Hepatocyte (in vitro differentiated cells): ENCODE measurements around the gene LRRC4C. TPM values are rescaled to one million over a fixed set of nuclear protein-coding genes. Genes with fewer than 3 reads are reported as not detected.

Experiments used
- DNase-seq: peaks from one replicate; pipeline ENCODE4 v3.0.0-alpha.2; 2016; ENCODE audit warnings: low spot score
- H2AFZ ChIP-seq: fragments of 200-600 bp; sonication (generic); 2 replicates; pipeline ENCODE4 v1.6.0; 2016; ENCODE audit warnings: antibody characterized with exemption, mild to moderate bottlenecking
- H3K27ac ChIP-seq: fragments of 200-600 bp; sonication (generic); 2 replicates; pipeline ENCODE4 v1.5.1; 2016; ENCODE audit warnings: mild to moderate bottlenecking
- H3K27me3 ChIP-seq: fragments of 200-600 bp; sonication (generic); 2 replicates; pipeline ENCODE4 v1.6.1; 2016
- H3K36me3 ChIP-seq: fragments of 200-600 bp; sonication (generic); replicated peaks from 2 replicates; pipeline ENCODE4 v1.5.1; 2016; ENCODE audit warnings: low read depth; ENCODE audit not compliant: insufficient read depth
- H3K4me1 ChIP-seq: fragments of 200-600 bp; sonication (generic); 2 replicates; pipeline ENCODE4 v1.5.1; 2016; ENCODE audit warnings: mild to moderate bottlenecking, moderate library complexity; ENCODE audit not compliant: insufficient read depth
- H3K4me2 ChIP-seq: fragments of 200-600 bp; sonication (generic); 2 replicates; pipeline ENCODE4 v1.6.0; 2016
- H3K4me3 ChIP-seq: fragments of 200-600 bp; sonication (generic); 2 replicates; pipeline ENCODE4 v1.5.1; 2016; ENCODE audit warnings: mild to moderate bottlenecking
- H3K79me2 ChIP-seq: fragments of 200-600 bp; sonication (generic); 2 replicates; pipeline ENCODE4 v1.6.0; 2017; ENCODE audit warnings: mild to moderate bottlenecking
- H3K9me2 ChIP-seq: fragments of 200-600 bp; sonication (generic); replicated peaks from 2 replicates; pipeline ENCODE4 v1.6.0; 2017; ENCODE audit warnings: mild to moderate bottlenecking; ENCODE audit not compliant: insufficient read depth
- H3K9me3 ChIP-seq: fragments of 200-600 bp; sonication (generic); 2 replicates; pipeline ENCODE4 v1.5.1; 2016; ENCODE audit warnings: low read depth, mild to moderate bottlenecking
- H4K20me1 ChIP-seq: fragments of 200-600 bp; sonication (generic); 2 replicates; pipeline ENCODE4 v1.6.0; 2016; ENCODE audit warnings: mild to moderate bottlenecking; ENCODE audit not compliant: insufficient read depth, poor library complexity, severe bottlenecking
- EZH2 ChIP-seq: fragments of 200-600 bp; sonication (generic); IDR thresholded peaks from 2 replicates; pipeline ENCODE4 v1.6.1; 2016; ENCODE audit warnings: antibody characterized with exemption, mild to moderate bottlenecking, borderline replicate concordance
- EZH2phosphoT487 ChIP-seq: fragments of 200-600 bp; sonication (generic); IDR thresholded peaks from one replicate; pipeline ENCODE4 v1.6.1; 2018; ENCODE audit warnings: antibody characterized with exemption, mild to moderate bottlenecking, low read depth, moderate library complexity; ENCODE audit not compliant: unreplicated experiment, severe bottlenecking
- WGBS: methylation state at CpG from one replicate; pipeline ENCODE4 v1.1.6; 2016; ENCODE audit warnings: low lambda C conversion rate; ENCODE audit errors: missing lambda C conversion rate; 5-methylcytosine and 5-hydroxymethylcytosine counted together
- polyA plus RNA-seq: library from polyadenylated mRNA; unstranded; fragments of >200 nt; fragmentation: Nextera tagmentation; extraction: Ambion mirVana; gene quantifications from 2 replicates; pipeline ENCODE4 v1.2.1, GENCODE V29; 2016
- total RNA-seq: library from RNA; depleted of rRNA; stranded (reverse); fragments of >200 nt; gene quantifications from 2 replicates; pipeline ENCODE4 v1.2.3, GENCODE V29; 2014
- TF ChIP-seq, protein P1 (sequence below): fragments of 200-600 bp; sonication (generic); IDR thresholded peaks from 2 replicates; pipeline ENCODE4 v1.5.1; 2016; ENCODE audit warnings: antibody characterized with exemption, mild to moderate bottlenecking; ENCODE audit not compliant: poor library complexity

The LRRC4C gene
- total and polyA plus RNA-seq, 2 experiments from 2014 or later, result 1.1 to 3.1 TPM

DNA sequence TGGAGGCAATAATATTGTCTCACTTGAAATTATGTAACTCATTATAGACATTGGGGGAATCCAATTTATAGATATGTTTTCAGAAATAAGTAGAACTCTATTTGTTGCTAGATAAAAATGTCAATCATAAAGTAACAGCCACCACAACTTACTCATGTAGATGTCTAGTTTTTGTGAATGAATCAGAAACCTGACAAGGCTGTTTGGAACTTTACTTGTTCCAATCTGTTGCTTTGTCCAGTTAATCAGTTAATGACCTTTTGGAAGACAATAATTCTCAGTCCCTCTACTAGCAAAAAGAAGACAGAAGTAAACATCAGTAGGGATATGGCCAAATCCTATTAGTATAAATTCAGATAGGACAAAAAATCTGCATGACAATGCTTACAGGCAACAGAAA is 1143.3 kb downstream of the LRRC4C start:
- no peaks in the 10 kb centered on the region for H4K20me1 ChIP-seq
- no peak for DNase-seq
- TF ChIP-seq EZH2 (no peak), EZH2phosphoT487 (no peak)
- TF ChIP-seq, protein P1, sequence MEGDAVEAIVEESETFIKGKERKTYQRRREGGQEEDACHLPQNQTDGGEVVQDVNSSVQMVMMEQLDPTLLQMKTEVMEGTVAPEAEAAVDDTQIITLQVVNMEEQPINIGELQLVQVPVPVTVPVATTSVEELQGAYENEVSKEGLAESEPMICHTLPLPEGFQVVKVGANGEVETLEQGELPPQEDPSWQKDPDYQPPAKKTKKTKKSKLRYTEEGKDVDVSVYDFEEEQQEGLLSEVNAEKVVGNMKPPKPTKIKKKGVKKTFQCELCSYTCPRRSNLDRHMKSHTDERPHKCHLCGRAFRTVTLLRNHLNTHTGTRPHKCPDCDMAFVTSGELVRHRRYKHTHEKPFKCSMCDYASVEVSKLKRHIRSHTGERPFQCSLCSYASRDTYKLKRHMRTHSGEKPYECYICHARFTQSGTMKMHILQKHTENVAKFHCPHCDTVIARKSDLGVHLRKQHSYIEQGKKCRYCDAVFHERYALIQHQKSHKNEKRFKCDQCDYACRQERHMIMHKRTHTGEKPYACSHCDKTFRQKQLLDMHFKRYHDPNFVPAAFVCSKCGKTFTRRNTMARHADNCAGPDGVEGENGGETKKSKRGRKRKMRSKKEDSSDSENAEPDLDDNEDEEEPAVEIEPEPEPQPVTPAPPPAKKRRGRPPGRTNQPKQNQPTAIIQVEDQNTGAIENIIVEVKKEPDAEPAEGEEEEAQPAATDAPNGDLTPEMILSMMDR, result no peak

DNA sequence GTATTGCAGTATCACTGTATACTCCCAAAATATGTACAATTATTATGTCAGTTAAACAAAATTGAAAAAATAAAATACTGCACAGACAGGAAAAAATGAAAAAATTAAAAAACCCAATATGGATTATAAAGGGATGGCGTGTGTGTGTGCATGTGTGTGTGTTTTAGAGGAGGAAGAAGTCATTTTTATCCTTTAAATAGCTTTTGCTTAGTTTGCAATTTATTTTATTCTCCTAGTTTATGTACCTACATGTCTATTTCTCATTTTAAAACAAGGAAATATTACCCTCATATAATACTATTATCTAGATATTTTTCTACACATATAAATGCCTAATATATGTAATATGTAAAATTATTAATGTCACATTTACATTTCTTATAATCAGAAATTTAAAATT is 1144.3 kb downstream of the LRRC4C start:
- no peak overlapping the region for H2AFZ ChIP-seq
- no peaks in the 10 kb centered on the region for H4K20me1 ChIP-seq
- no peak overlapping the region for H3K4me3 ChIP-seq
- no peak overlapping the region for H3K27ac ChIP-seq
- TF ChIP-seq EZH2 (no peak), EZH2phosphoT487 (no peak)
- TF ChIP-seq, protein P1, result no peak
- no peak for DNase-seq
- H3K79me2 ChIP-seq, result no peaks in the 10 kb centered on the region
- no peaks in the 10 kb centered on the region for H3K4me1 ChIP-seq
- H3K36me3 ChIP-seq, result no peaks in the 10 kb centered on the region
- H3K4me2 ChIP-seq, result no peak overlapping the region
- no peaks in the 10 kb centered on the region for H3K9me2 ChIP-seq
- WGBS, result 94% methylated on average over 1 of the region's 1 CpG
- no peaks in the 10 kb centered on the region for H3K27me3 ChIP-seq
- H3K9me3 ChIP-seq, result no peaks in the 10 kb centered on the region

More for the DNA sequence above, 1143.3 kb downstream of the LRRC4C start:
- Histone ChIP-seq H3K4me3 (no peak overlapping the region), H3K4me1 (no peaks in the 10 kb centered on the region), H3K27ac (no peak overlapping the region), H3K36me3 (no peaks in the 10 kb centered on the region), H2AFZ (no peak overlapping the region), H3K4me2 (no peak overlapping the region), H3K9me3 (no peaks in the 10 kb centered on the region), H3K79me2 (no peaks in the 10 kb centered on the region), H3K27me3 (no peaks in the 10 kb centered on the region), H3K9me2 (no peaks in the 10 kb centered on the region)

DNA sequence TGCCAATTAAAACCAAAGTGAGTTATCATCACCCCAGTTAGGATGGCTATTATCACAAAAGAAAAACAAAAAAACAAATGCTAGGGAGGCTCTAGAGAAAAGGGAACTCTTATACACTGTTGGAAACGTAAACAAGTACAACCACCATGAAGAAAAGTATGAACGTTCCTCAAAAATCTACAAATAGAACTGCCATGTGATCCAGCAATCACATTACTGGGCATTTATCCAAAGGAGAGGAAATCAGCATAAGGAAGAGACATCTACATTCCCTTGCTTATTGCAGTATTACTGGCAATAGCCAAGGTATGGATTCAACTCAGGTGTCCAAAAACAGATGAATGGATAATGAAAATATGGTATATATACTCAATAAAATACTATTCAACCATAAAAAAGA is 1145.1 kb downstream of the LRRC4C start:
- 83% methylated on average over 2 of the region's 2 CpGs for WGBS
- H3K36me3 ChIP-seq, result no peaks in the 10 kb centered on the region
- DNase-seq, result no peak
- no peak overlapping the region for H3K4me2 ChIP-seq
- H3K27me3 ChIP-seq, result no peaks in the 10 kb centered on the region
- H3K9me2 ChIP-seq, result no peaks in the 10 kb centered on the region
- H3K4me1 ChIP-seq, result no peaks in the 10 kb centered on the region
- H3K27ac ChIP-seq, result no peak overlapping the region
- H3K9me3 ChIP-seq, result no peaks in the 10 kb centered on the region
- no peak overlapping the region for H3K4me3 ChIP-seq
- TF ChIP-seq EZH2phosphoT487 (no peak), EZH2 (no peak)
- TF ChIP-seq, protein P1, result no peak
- H3K79me2 ChIP-seq, result no peaks in the 10 kb centered on the region
- no peak overlapping the region for H2AFZ ChIP-seq
- H4K20me1 ChIP-seq, result no peaks in the 10 kb centered on the region

DNA sequence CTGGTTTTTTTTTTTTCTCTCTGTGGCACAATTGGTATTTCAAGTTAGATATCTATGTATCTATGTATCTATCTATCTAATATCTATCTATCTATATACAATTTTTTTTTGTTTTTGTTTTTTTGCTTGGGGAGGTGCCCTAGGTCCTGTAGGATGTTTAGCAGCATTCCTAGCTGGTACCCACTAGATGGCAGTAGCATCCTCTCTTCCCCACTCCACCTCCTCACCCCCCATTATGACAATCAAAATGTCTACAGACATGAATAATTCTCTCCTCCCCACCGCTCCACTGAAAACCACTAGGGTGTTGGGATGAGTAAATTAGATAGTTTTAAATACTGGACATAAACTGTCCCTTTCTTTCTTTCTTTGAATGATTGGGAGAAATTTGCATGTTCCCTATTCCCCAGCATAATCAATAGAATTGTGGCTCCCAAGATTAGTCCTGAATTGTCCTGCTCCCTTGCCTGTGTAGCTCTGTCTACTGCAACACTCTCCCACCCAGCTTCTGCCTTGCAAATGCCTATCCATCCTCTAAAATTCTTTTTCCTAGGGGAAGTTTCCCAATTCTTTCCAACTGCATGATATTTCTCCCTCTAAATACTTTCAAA is 1152.4 kb downstream of the LRRC4C start:
- H3K9me2 ChIP-seq, result no peaks in the 10 kb centered on the region
- H3K9me3 ChIP-seq, result no peaks in the 10 kb centered on the region
- DNase-seq, result peak; percentile 66
- no peaks in the 10 kb centered on the region for H4K20me1 ChIP-seq
- no peak for TF ChIP-seq EZH2
- TF ChIP-seq EZH2phosphoT487, result no peak
- TF ChIP-seq, protein P1, result peak; percentile 74
- no peaks in the 10 kb centered on the region for H3K79me2 ChIP-seq
- no peak overlapping the region for H3K4me2 ChIP-seq
- no peaks in the 10 kb centered on the region for H3K27me3 ChIP-seq
- no peaks in the 10 kb centered on the region for H3K36me3 ChIP-seq
- H3K4me1 ChIP-seq, result no peaks in the 10 kb centered on the region
- WGBS, result 0% methylated on average over 1 of the region's 1 CpG
- no peak overlapping the region for H3K4me3 ChIP-seq
- H3K27ac ChIP-seq, result no peak overlapping the region
- no peak overlapping the region for H2AFZ ChIP-seq
